ENCODE data around the gene AK9. TPM values are rescaled to one million over a fixed set of nuclear protein-coding genes. Genes with fewer than 3 reads are reported as not detected.

AK9 gene
- total and polyA plus RNA-seq, 9 of the 15 experiments (the other 6 are each of a cell fraction or from before 2014, with no cell fraction given): 0.59 to 1.9 (median 1.2) TPM

DNA sequence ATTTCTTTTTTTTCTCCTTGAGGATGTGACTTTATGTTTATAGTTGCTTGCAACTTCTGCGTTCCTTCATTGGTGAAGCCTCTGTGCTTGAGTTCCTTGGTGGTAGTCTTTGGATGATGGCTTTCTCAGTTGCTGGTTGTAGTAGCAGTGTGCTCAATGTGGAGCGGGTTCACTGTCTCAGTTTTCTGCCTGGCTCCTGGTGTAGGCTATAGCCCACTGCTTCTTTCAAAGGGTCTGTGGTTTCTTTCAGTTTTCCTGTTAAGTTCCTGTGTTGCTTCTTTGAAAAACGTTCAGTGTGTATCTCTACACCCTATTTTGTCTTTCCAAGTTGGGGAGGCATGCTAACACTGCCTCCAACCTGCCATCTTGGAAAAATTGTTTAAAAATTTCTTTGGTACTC, 174.1 kb downstream of the AK9 start (continued):
- TF ChIP-seq USF1 (CRISPR knock-in tag; IDR thresholded peaks at IDR 0.05): no peak
- no peak for TF ChIP-seq MAFK (IDR thresholded peaks at IDR 0.05; ENCODE audit: low read length)
- no peak for TF ChIP-seq SOX6 (IDR thresholded peaks at IDR 0.05)
- TF ChIP-seq GTF2E2 (tag; IDR thresholded peaks at IDR 0.05): no peak

DNA sequence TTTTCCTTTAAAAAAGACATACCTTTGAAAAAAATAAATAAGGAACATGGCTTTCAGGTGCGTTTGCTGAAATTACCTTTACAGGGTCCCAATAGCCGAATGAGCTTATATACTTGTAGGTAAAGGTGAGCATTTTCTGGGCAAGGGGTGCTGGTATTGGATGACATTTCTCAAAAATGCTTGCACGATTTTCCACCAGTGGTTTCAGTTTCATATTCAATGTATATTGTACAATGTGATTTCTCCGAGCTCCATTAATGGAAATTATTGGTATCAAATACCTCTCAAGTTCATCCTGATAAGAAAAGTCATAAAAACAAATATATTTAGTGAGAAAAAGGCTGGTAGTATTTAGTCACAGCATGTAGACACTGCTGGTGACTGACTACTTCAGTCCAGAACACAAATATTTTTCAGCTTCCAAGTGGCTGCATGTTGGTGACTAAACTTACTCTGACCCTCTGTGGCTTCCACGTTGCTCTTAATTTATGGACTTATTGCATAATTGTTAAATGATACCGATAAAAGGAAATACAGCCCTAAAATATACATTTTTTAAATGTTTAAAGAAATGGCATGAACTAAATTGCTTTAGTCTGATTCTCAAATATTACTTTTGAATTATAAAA, 175.1 kb downstream of the AK9 start:
- no TSS peak for BruUV-seq (replicated peaks)
- Histone ChIP-seq H3K9ac (ENCODE audit: insufficient read depth in 1 of 2, low read depth in 2 of 2, low read length in 2 of 2) (no peak overlapping the region), H3K4me1 (replicated peaks in 1 of 2; ENCODE audit: control insufficient read depth in 2 of 2, insufficient read depth in 2 of 2, low read length in 2 of 2) (no peaks in the 10 kb centered on the region), H3K9me3 (replicated peaks; ENCODE audit: control insufficient read depth, insufficient read depth, low read depth, low read length) (no peaks in the 10 kb centered on the region), H3K4me3 (no peak overlapping the region), H3K27ac (ENCODE audit: extremely low read depth, low read depth, low read length) (no peak overlapping the region), H4K20me1 (replicated peaks; ENCODE audit: control insufficient read depth, insufficient read depth, low read length) (no peaks in the 10 kb centered on the region), H2AFZ (ENCODE audit: low read depth, low read length) (no peak overlapping the region), H3K79me2 (ENCODE audit: control insufficient read depth, insufficient read depth, low read length) (no peaks in the 10 kb centered on the region), H3K4me2 (ENCODE audit: insufficient read depth, low read length) (no peak overlapping the region), H3K36me3 (ENCODE audit: control insufficient read depth, insufficient read depth, low read length) (no peaks in the 10 kb centered on the region), H3K27me3 (ENCODE audit: control insufficient read depth in 2 of 2, insufficient read depth in 2 of 2, low read length in 2 of 2) (no peaks in the 10 kb centered on the region), H3K9me1 (ENCODE audit: control insufficient read depth, insufficient read depth, low read length) (no peaks in the 10 kb centered on the region)
- CTCF ChIA-PET (ENCODE audit: low intra/inter-chr PET ratio): no interaction called here
- intact Hi-C loops (cut with micrococcal nuclease): no loop called here
- FAIRE-seq (no peak), DNase-seq (ENCODE audit: extremely low read depth in 1 of 4, low spot score in 3 of 4) (no peak), ATAC-seq (no peak)
- WGBS (ENCODE audit: insufficient coverage, low coverage, missing lambda C conversion rate): 2% methylated on average over 6 of the region's 6 CpGs
- in situ Hi-C loops (cut with MboI): no loop called here
- POLR2A ChIA-PET: interaction anchor here (0.5 to 1.1 kb wide), 3 partner anchors 9 to 104 kb away, joined by 3 to 4 read pairs (median 4); no protein-coding TSS in a partner anchor
- TF ChIP-seq ZNF408 (CRISPR knock-in tag; IDR thresholded peaks at IDR 0.05; ENCODE audit: low read depth) (no peak), ZNF584 (CRISPR knock-in tag; IDR thresholded peaks at IDR 0.05; ENCODE audit: low read depth) (no peak), CEBPG (CRISPR knock-in tag; IDR thresholded peaks at IDR 0.05) (no peak), CEBPG (tag; conservative IDR thresholded peaks at IDR 0.05 in 1 of 2, IDR thresholded peaks at IDR 0.05 in 1 of 2) (peak; percentile 60 to 81), NR4A1 (CRISPR knock-in tag; IDR thresholded peaks at IDR 0.05) (no peak), NR4A1 (tag; IDR thresholded peaks at IDR 0.05) (no peak), GATA2 (CRISPR knock-in tag; IDR thresholded peaks at IDR 0.05) (no peak), ELF4 (CRISPR knock-in tag; IDR thresholded peaks at IDR 0.05) (no peak), ILF3 (IDR thresholded peaks at IDR 0.05; ENCODE audit: borderline replicate concordance) (no peak), MTA3 (IDR thresholded peaks at IDR 0.05; ENCODE audit: borderline replicate concordance) (no peak), ZBTB1 (CRISPR knock-in tag; IDR thresholded peaks at IDR 0.05; ENCODE audit: borderline replicate concordance, low read depth) (no peak), HIVEP1 (CRISPR knock-in tag; IDR thresholded peaks at IDR 0.05) (no peak)
- TF ChIP-seq, protein P1, sequence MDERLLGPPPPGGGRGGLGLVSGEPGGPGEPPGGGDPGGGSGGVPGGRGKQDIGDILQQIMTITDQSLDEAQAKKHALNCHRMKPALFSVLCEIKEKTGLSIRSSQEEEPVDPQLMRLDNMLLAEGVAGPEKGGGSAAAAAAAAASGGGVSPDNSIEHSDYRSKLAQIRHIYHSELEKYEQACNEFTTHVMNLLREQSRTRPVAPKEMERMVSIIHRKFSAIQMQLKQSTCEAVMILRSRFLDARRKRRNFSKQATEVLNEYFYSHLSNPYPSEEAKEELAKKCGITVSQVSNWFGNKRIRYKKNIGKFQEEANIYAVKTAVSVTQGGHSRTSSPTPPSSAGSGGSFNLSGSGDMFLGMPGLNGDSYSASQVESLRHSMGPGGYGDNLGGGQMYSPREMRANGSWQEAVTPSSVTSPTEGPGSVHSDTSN (CRISPR knock-in tag; IDR thresholded peaks at IDR 0.05; ENCODE audit: low read depth): no peak
- TF ChIP-seq, protein P1 (tag; conservative IDR thresholded peaks at IDR 0.05; ENCODE audit: low read depth): 0 out of 2 replicates have a peak, but pooled peaks have one; percentile 20

Measured in K562 (cell line).